PC-3 (cell line): ENCODE results near the gene PIAS1. TPM values are rescaled to one million over a fixed set of nuclear protein-coding genes. Genes with fewer than 3 reads are reported as not detected.

Experiments
- ATAC-seq: fragments of 200-7000 bp; cut with Tn5 transposase; 2 replicates; pipeline ENCODE4 v1.9.1; 2020; ENCODE audit warnings: mild to moderate bottlenecking, moderate library complexity
- BruUV-seq: library from RNA; stranded (reverse); fragments of 400-500 nt; replicated peaks from 2 replicates; lab custom pipeline; 2021; lab: Mats Ljungman, UMichigan
- CTCF ChIA-PET: fragments of 300-600 bp; sonication (Branson Sonifier 250); formaldehyde crosslinking; loops from one replicate; lab custom pipeline; 2022; ENCODE audit warnings: antibody characterized with exemption; lab: Charles Lee
- POLR2A ChIA-PET: fragments of 300-600 bp; sonication (Branson Sonifier 250); formaldehyde crosslinking; loops from one replicate; lab custom pipeline; 2022; ENCODE audit warnings: antibody characterized with exemption; ENCODE audit not compliant: unreplicated experiment; lab: Charles Lee
- DNase-seq: peaks from one replicate; pipeline ENCODE4 v3.0.0-alpha.2; 2015
- H2AFZ ChIP-seq: fragments of 300-600 bp; sonication (generic); 2 replicates; pipeline ENCODE4 v1.6.0; 2016; ENCODE audit warnings: antibody characterized with exemption, low read length
- H3F3A ChIP-seq: fragments of 300-600 bp; sonication (generic); one replicate; pipeline ENCODE4 v1.6.0; 2017; ENCODE audit warnings: antibody characterized with exemption, low read length, control low read depth, mild to moderate bottlenecking; ENCODE audit not compliant: unreplicated experiment
- H3K27ac ChIP-seq: fragments of 300-600 bp; sonication (generic); 2 replicates; pipeline ENCODE4 v1.5.1; 2016; ENCODE audit warnings: mild to moderate bottlenecking, low read length
- H3K27me3 ChIP-seq: fragments of 300-600 bp; sonication (generic); 2 replicates; pipeline ENCODE4 v1.6.1; 2016; ENCODE audit warnings: low read length, mixed read lengths
- H3K36me3 ChIP-seq: fragments of 300-600 bp; sonication (generic); 2 replicates; pipeline ENCODE4 v1.6.1; 2016; ENCODE audit warnings: low read depth, mixed run types, low read length, mixed read lengths
- H3K4me1 ChIP-seq: fragments of 300-600 bp; sonication (generic); 2 replicates; pipeline ENCODE4 v1.5.1; 2016; ENCODE audit warnings: low read length; ENCODE audit not compliant: insufficient read depth
- H3K4me2 ChIP-seq: fragments of 300-600 bp; sonication (generic); 2 replicates; pipeline ENCODE4 v1.6.0; 2016; ENCODE audit warnings: low read length
- H3K4me3 ChIP-seq: fragments of 300-600 bp; sonication (generic); 2 replicates; pipeline ENCODE4 v1.5.1; 2016; ENCODE audit warnings: mild to moderate bottlenecking, low read length, mixed read lengths
- H3K79me2 ChIP-seq: fragments of 300-600 bp; sonication (generic); 2 replicates; pipeline ENCODE4 v1.6.1; 2017; ENCODE audit warnings: low read length, mixed read lengths
- H3K9ac ChIP-seq: fragments of 300-600 bp; sonication (generic); 2 replicates; pipeline ENCODE4 v1.6.0; 2016; ENCODE audit warnings: mild to moderate bottlenecking, low read length
- H3K9me2 ChIP-seq: fragments of 300-600 bp; sonication (generic); replicated peaks from 2 replicates; pipeline ENCODE4 v1.6.1; 2016; ENCODE audit warnings: mixed run types, low read length, mixed read lengths
- H3K9me3 ChIP-seq: fragments of 300-600 bp; sonication (generic); 2 replicates; pipeline ENCODE4 v1.6.1; 2016; ENCODE audit warnings: low read length, mixed read lengths
- H4K20me1 ChIP-seq: fragments of 300-600 bp; sonication (generic); 2 replicates; pipeline ENCODE4 v1.6.1; 2016; ENCODE audit warnings: low read length, mixed read lengths
- EZH2 ChIP-seq: fragments of 300-600 bp; sonication (generic); IDR thresholded peaks from one replicate; pipeline ENCODE4 v1.6.1; 2017; ENCODE audit warnings: antibody characterized with exemption, mild to moderate bottlenecking, low read length; ENCODE audit not compliant: unreplicated experiment
- EZH2phosphoT487 ChIP-seq: fragments of 300-600 bp; sonication (generic); IDR thresholded peaks from 2 replicates; pipeline ENCODE4 v1.6.1; 2018; ENCODE audit warnings: mild to moderate bottlenecking, antibody characterized with exemption, low read length, borderline replicate concordance
- intact Hi-C: fragments of 100-400 bp; cut with micrococcal nuclease; formaldehyde crosslinking; loops from 2 replicates; pipeline ENCODE4 v1.9.0; 2023
- total RNA-seq: library from RNA; depleted of rRNA; stranded (reverse); fragments of >200 nt; gene quantifications from 2 replicates; pipeline ENCODE4 v1.2.3, GENCODE V29; 2014
- TF ChIP-seq, protein P1 (sequence below): fragments of 300-600 bp; sonication (generic); conservative IDR thresholded peaks from 2 replicates; pipeline ENCODE4 v1.5.1; 2017; ENCODE audit warnings: antibody characterized with exemption, low read depth, mild to moderate bottlenecking, low read length

Gene PIAS1
- total RNA-seq, 1 experiment from 2014 or later = 21.9 TPM

DNA sequence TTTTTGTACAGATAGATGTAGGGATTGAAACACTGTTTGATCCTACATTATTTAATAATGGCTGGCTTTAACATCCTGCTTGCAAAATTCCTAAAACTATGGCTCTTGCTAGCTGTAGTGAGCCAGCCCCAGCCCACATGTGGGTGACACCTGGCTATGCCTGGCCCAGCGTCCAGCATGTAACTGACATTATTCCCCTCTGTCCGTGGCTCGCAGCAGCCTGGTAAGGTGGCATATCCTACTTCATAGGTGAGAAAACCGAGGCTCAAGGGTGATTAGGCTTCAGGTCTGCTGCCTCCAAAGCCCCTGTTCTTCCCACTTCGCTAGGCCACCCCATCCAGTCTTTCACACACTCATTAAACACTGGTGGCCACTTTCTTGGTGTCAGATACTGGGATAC, 149.4 kb downstream of the PIAS1 start:
- no peak overlapping the region for H3K27ac ChIP-seq
- H3K9ac ChIP-seq = no peak overlapping the region
- no peak overlapping the region for H3K4me3 ChIP-seq
- no peaks in the 10 kb centered on the region for H3F3A ChIP-seq
- no TSS peak for BruUV-seq
- no peaks in the 10 kb centered on the region for H4K20me1 ChIP-seq
- no peak for ATAC-seq
- H3K4me2 ChIP-seq = no peak overlapping the region
- H3K9me2 ChIP-seq = no peaks in the 10 kb centered on the region
- H3K4me1 ChIP-seq = no peaks in the 10 kb centered on the region
- DNase-seq = no peak
- no peaks in the 10 kb centered on the region for H3K79me2 ChIP-seq
- ChIA-PET CTCF (no interaction called here), POLR2A (no interaction called here)
- no peaks in the 10 kb centered on the region for H3K27me3 ChIP-seq
- H3K9me3 ChIP-seq = no peaks in the 10 kb centered on the region
- intact Hi-C loops = no loop called here
- H2AFZ ChIP-seq = no peak overlapping the region
- no peaks in the 10 kb centered on the region for H3K36me3 ChIP-seq
- TF ChIP-seq EZH2phosphoT487 (no peak), EZH2 (no peak)
- TF ChIP-seq, protein P1, sequence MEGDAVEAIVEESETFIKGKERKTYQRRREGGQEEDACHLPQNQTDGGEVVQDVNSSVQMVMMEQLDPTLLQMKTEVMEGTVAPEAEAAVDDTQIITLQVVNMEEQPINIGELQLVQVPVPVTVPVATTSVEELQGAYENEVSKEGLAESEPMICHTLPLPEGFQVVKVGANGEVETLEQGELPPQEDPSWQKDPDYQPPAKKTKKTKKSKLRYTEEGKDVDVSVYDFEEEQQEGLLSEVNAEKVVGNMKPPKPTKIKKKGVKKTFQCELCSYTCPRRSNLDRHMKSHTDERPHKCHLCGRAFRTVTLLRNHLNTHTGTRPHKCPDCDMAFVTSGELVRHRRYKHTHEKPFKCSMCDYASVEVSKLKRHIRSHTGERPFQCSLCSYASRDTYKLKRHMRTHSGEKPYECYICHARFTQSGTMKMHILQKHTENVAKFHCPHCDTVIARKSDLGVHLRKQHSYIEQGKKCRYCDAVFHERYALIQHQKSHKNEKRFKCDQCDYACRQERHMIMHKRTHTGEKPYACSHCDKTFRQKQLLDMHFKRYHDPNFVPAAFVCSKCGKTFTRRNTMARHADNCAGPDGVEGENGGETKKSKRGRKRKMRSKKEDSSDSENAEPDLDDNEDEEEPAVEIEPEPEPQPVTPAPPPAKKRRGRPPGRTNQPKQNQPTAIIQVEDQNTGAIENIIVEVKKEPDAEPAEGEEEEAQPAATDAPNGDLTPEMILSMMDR = no peak

DNA sequence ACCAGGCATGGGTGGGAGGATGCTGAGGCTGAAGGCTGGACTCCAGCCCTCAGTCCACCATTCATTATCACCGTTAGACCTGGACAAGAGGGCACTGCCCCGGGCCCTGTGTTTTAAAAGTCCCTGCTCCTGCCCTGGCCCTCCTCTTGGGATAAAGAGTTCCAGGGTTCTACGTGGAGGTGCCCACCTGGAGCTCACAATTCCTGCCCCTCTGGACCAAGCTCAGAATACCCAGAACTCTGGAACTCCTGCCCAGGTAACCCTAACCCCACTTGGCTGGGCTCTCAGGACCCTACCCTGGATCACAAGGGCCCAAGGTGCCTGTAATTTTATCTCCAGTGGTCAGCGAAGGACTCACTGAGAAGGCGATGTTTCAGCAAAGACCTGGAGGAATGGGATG, 149.8 kb downstream of the PIAS1 start:
- ChIA-PET CTCF (no interaction called here), POLR2A (no interaction called here)
- Histone ChIP-seq H3F3A (no peaks in the 10 kb centered on the region), H3K9me3 (no peaks in the 10 kb centered on the region), H3K36me3 (no peaks in the 10 kb centered on the region), H3K79me2 (no peaks in the 10 kb centered on the region), H3K9me2 (no peaks in the 10 kb centered on the region), H3K27ac (no peak overlapping the region), H3K27me3 (no peaks in the 10 kb centered on the region), H3K4me3 (no peak overlapping the region), H3K4me1 (no peaks in the 10 kb centered on the region), H4K20me1 (no peaks in the 10 kb centered on the region), H3K9ac (no peak overlapping the region), H2AFZ (no peak overlapping the region), H3K4me2 (no peak overlapping the region)
- TF ChIP-seq EZH2phosphoT487 = no peak
- no peak for TF ChIP-seq EZH2
- TF ChIP-seq, protein P1 = no peak
- no TSS peak for BruUV-seq
- ATAC-seq (no peak), DNase-seq (no peak)
- intact Hi-C loops = no loop called here

DNA sequence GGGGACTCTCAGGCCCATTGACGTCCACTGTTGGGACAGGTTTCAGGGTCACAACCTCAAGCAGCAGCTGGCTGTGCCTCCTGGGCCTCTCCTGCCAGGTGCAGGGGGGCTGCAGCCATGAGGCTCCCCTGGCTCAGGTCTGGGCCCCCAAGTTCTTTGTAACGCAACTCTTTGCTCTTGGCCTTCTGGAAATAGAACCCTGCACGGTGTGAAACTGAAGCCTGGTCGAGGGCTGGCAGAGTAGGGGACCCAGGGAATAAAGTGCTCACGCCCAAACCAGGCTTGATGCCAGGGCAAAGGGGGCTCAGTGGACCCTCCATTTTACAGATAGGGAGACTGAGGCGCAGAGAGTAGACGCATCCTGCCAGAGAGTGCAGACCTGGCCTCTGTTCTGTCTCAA, 150.2 kb downstream of the PIAS1 start:
- intact Hi-C loops = no loop called here
- CTCF ChIA-PET = no interaction called here
- no peak for DNase-seq

More for the DNA sequence above, 150.2 kb downstream of the PIAS1 start:
- Histone ChIP-seq H3K4me1 (no peaks in the 10 kb centered on the region), H3K9me2 (no peaks in the 10 kb centered on the region), H3K9me3 (no peaks in the 10 kb centered on the region), H3K36me3 (no peaks in the 10 kb centered on the region), H4K20me1 (no peaks in the 10 kb centered on the region), H3K79me2 (no peaks in the 10 kb centered on the region), H3F3A (no peaks in the 10 kb centered on the region), H3K27me3 (no peaks in the 10 kb centered on the region), H3K9ac (no peak overlapping the region), H3K4me2 (no peak overlapping the region), H3K4me3 (no peak overlapping the region), H2AFZ (no peak overlapping the region), H3K27ac (no peak overlapping the region)
- BruUV-seq = no TSS peak
- no peak for TF ChIP-seq EZH2phosphoT487
- no peak for TF ChIP-seq EZH2
- TF ChIP-seq, protein P1 = no peak
- no peak for ATAC-seq
- POLR2A ChIA-PET = no interaction called here
